ENCODE results near the gene CFAP20. TPM values are rescaled to one million over a fixed set of nuclear protein-coding genes. Genes with fewer than 3 reads are reported as not detected.
A peak's percentile ranks its signal among the peaks of the same experiment; 100 is the strongest.
"Not testable (repeated sequence)": the region's sequence is repeated elsewhere in the genome, so short reads cannot be mapped to it uniquely, and the experiment has no call there.

Gene CFAP20
- polyA plus RNA-seq, 6 donors from 2014 or later: 23.6 to 41.9 (median 32.6) TPM

DNA sequence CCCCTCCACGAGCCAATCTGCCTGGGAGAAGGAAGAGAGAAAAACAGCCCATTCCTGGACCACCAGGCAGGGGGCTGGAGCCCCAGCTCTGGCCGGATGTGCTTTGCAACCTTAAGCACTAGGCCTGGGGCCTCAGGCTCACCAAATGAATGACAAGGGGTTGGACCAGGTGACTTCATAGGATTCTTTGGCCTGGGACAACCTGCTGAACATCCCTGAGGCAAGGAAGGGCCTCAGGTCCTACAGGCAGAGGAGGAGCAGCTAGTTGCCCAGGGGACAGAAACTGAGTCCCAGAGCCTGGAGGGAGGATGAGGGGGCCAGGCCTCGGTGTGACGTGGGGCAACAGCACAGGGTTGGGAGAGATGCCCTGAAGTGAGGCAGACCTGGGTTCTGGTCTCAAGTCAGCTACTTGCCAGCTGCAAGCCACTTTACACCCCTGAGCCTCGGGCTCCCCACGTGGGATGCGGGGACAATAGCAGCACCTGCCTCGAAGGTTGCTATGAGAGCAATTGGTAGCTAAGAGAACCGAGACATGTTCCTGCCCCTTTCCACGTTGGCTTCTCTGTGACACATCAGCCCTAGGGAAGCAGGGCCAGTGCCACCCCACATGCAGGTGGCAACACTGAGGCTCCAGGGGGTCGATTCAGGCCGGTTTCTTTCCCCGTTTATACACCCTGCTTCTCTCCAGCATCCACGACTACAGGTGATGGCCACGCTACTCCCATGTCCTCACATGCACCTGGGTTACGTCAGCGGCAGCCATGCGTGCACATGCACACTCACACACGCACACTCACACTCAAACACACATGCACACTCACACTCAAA lies 42.6 kb downstream of the CFAP20 start:
- Mint-ChIP-seq H3K27me3 (peaks cover 0 to 8% (median 0%) of the 10 kb centered on the region in 3 donors), H3K4me3 (no peak overlapping the region), H3K36me3 (no peaks in the 10 kb centered on the region), H3K27ac (peak overlapping the region in 1 of 6 donors; percentile 86), H3K4me1 (no peaks in the 10 kb centered on the region), H3K9me3 (peaks cover 0 to 5% (median 0%) of the 10 kb centered on the region in 7 donors)
- DNase-seq (no peak), ATAC-seq (ENCODE audit: low read depth in 2 of 2) (no peak)

DNA sequence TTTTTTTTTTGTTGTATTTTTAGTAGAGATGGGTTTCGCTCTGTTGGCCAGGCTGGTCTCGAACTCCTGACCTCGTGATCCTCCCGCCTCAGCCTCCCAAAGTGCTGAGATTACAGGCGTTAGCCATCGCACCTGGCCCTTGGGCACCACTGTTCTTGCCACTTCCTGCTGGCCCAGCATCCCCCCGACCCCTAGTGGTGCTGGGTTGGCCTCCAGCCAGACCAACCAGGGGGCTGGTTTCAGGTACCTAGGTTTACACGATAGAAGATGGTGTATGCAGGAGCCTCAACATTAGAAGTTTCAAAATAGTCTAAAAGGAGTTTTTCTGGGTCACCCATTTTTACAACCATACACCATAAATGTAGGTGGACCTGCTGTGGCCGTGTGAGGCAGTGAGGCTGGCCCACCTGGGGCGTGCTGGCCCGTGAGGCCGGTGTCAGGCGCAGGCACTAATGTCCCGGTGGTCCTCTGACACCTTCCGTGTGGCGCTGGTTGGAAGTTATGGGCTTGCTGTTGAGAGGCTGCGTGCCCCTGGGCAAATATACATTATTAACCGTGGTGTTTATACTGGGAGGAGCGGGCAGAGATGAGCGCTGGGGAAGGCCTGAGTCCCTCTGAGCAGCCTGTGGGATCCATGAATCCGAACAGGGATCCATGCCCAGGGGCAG lies 43.5 kb downstream of the CFAP20 start:
- Mint-ChIP-seq H3K4me1 (no peaks in the 10 kb centered on the region), H3K36me3 (no peaks in the 10 kb centered on the region), H3K9me3 (peaks cover 0 to 5% (median 0%) of the 10 kb centered on the region in 7 donors), H3K27ac (peak overlapping the region in 1 of 6 donors; percentile 86), H3K27me3 (peaks cover 0 to 8% (median 0%) of the 10 kb centered on the region in 3 donors), H3K4me3 (peak overlapping the region in 1 of 8 donors; percentile 31)
- DNase-seq: no peak
- ATAC-seq (ENCODE audit: low read depth in 2 of 2): no peak

DNA sequence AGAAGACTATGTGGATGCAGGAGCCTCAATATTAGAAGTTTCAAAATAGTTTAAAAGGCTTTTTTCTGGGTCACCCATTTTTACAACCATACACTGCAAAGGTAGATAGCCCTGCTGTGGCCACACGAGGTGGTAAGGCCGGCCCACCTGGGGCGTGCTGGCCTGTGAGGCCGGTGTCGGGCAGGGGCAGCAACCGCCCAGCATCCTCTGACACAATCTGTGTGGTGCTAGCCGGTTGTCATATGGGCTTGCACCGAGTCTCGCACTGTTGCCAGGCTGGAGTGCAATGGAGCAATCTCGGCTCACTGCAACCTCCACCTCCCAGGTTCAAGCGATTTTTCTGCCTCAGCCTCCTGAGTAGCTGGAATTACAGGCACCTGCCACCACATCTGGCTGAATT lies 44.0 kb downstream of the CFAP20 start:
- Mint-ChIP-seq H3K27me3 (peaks cover 0 to 8% (median 0%) of the 10 kb centered on the region in 3 donors), H3K36me3 (no peaks in the 10 kb centered on the region), H3K27ac (no peak overlapping the region), H3K4me3 (no peak overlapping the region), H3K9me3 (peaks cover 0 to 5% (median 0%) of the 10 kb centered on the region in 7 donors), H3K4me1 (no peaks in the 10 kb centered on the region)
- DNase-seq: no peak
- no peak for ATAC-seq (ENCODE audit: low read depth in 2 of 2)

DNA sequence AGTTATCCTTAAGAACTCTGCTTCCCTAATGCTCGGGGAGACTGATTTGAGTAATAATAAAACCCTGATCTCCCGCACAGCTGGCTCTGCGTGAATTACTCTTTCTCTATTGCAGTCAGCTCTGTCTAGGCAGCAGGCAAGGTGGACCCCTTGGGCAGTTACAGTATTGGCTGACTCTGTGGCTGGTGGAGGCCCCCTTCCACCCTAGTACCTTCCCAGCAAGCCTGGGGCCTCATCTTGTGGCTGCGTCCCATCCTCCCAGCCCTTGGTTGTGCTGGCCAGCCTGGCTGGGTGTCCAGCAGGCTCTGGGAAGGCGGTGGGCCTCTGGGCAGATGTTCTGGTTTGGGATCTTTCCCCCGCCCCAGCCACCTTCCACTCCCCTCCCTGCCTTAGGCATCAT lies 44.5 kb downstream of the CFAP20 start:
- H3K27ac Mint-ChIP-seq: no peak overlapping the region
- no peaks in the 10 kb centered on the region for H3K9me3 Mint-ChIP-seq
- H3K4me1 Mint-ChIP-seq: no peaks in the 10 kb centered on the region
- H3K36me3 Mint-ChIP-seq: no peaks in the 10 kb centered on the region
- no peak for ATAC-seq (ENCODE audit: low read depth in 2 of 2)
- no peak for DNase-seq
- no peak overlapping the region for H3K4me3 Mint-ChIP-seq
- H3K27me3 Mint-ChIP-seq: peaks cover 0 to 8% (median 0%) of the 10 kb centered on the region in 3 donors

DNA sequence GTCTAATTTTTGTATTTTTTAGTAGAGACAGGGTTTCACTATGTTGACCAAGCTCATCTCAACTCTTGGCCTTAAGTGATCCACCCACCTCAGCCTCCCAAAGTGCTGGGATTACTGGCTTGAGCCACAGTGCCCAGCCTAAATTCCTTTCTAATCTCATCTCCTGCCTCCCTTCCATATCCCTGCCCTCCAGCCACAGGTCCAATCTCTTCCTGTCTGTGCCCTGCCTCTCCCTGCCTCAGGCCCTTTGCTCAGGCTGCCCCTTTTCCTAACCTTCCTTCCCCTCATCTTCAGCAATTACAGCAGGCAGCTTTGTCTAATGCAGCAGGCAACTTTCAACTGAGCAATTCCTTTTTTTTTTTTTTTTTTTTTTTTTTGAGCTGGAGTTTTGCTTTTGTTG lies 46.8 kb downstream of the CFAP20 start:
- Mint-ChIP-seq H3K4me3 (no peak overlapping the region), H3K27ac (no peak overlapping the region), H3K4me1 (no peaks in the 10 kb centered on the region), H3K9me3 (peaks cover 0 to under 1% (median 0%) of the 10 kb centered on the region in 7 donors), H3K36me3 (no peaks in the 10 kb centered on the region), H3K27me3 (peaks cover 0 to 14% (median 0%) of the 10 kb centered on the region in 3 donors)
- DNase-seq: no peak
- no peak for ATAC-seq (ENCODE audit: low read depth in 2 of 2)

DNA sequence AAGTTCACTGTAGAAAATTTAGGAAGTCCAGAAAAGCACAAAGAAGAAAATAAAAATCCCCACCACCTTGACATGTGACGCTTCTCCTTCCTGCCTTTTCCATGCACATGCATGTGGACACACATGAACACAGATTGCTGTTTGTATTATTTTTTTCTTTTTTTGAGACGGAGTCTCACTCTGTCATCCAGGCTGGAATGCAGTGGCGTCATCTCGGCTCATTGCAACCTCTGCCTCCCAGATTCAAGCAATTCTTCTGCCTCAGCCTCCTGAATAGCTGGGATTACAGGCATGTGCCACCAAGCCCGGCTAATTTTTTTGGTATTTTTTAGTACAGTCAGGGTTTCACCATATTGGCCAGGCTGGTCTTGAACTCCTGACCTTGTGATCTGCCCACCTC lies 48.5 kb downstream of the CFAP20 start:
- Mint-ChIP-seq H3K9me3 (peaks cover 0 to 12% (median 7%) of the 10 kb centered on the region in 7 donors), H3K36me3 (peaks cover 0 to 10% of the 10 kb centered on the region in 2 donors), H3K27me3 (peaks cover 0 to 16% (median 6%) of the 10 kb centered on the region in 3 donors)
- H3K27ac Mint-ChIP-seq; ATAC-seq (ENCODE audit: low read depth in 2 of 2); H3K4me1 Mint-ChIP-seq; H3K4me3 Mint-ChIP-seq; DNase-seq: not testable (repeated sequence)

DNA sequence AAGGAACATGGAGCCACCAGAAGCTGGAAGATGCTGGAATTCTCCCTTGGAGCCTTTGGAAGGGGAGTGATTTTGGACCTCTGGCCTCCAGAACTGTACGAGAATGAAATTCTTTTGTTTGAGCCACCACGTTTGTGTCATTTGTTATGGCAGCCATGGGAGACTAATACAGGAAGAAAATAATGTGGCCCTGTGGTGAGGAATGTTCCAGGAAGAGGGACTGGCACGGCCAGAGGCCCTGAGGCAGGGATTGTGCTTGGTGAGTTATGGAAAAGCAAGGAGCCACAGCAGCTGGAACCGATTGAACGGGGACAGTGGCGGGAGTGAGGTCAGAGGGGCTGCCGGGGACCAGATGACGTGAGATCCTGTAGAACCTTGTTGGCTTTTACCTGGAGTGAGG lies 51.4 kb downstream of the CFAP20 start:
- DNase-seq (no peak), ATAC-seq (ENCODE audit: low read depth in 2 of 2) (no peak)
- peaks cover 0 to 10% of the 10 kb centered on the region in 2 donors for H3K36me3 Mint-ChIP-seq
- no peaks in the 10 kb centered on the region for H3K4me1 Mint-ChIP-seq
- peaks cover 6 to 15% (median 6%) of the 10 kb centered on the region in 3 donors for H3K27me3 Mint-ChIP-seq
- H3K27ac Mint-ChIP-seq: peak overlapping the region in 1 of 6 donors; percentile 69
- H3K9me3 Mint-ChIP-seq: peaks cover 0 to 13% (median 9%) of the 10 kb centered on the region in 7 donors
- H3K4me3 Mint-ChIP-seq: no peak overlapping the region

DNA sequence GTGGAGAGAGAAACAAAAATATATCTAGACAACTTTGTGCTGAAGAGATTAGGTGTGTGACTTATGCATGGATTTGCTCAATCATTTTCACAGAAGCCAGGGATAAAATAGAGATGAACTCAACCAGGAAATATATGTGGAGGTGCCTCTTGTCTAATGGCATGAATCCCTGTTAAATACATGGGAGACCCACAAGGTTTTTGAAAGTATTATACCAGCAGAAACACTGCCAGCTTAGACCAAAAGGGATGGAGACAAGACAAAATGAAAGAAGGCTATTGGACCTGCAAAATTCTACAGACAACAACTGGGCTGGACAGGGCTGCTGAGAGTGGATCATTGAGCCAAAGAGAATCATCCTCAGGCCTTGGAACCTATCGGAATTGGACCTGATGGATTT lies 52.7 kb downstream of the CFAP20 start:
- Mint-ChIP-seq H3K27ac (no peak overlapping the region), H3K36me3 (peaks cover 0 to 15% of the 10 kb centered on the region in 2 donors), H3K9me3 (peaks cover 3 to 19% (median 9%) of the 10 kb centered on the region in 7 donors), H3K4me1 (no peaks in the 10 kb centered on the region), H3K4me3 (no peak overlapping the region), H3K27me3 (peaks cover 6 to 8% (median 6%) of the 10 kb centered on the region in 3 donors)
- DNase-seq: no peak
- no peak for ATAC-seq (ENCODE audit: low read depth in 2 of 2)

DNA sequence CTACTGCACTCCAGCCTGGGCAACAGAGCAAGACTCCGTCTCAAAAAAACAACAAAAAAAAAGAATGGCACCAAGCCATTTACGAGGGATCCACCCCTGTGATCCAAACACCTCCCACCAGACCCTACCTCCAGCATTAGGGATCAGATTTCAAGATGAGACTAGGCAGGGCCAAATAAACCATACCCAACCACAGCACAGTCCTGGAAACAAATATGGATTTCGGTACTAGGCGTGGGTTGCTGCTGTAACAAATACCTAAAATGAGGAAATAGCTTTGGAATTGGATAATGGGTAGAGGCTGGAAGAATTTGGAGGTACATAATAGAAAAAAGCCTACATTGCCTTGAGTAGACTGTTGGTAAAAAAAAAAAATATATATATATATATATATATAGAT lies 54.5 kb downstream of the CFAP20 start:
- Mint-ChIP-seq H3K27me3 (peaks cover 6 to 8% (median 6%) of the 10 kb centered on the region in 3 donors), H3K36me3 (peaks cover 0 to 18% of the 10 kb centered on the region in 2 donors), H3K9me3 (peaks cover 4 to 20% (median 10%) of the 10 kb centered on the region in 7 donors), H3K27ac (no peak overlapping the region), H3K4me3 (no peak overlapping the region), H3K4me1 (no peaks in the 10 kb centered on the region)
- DNase-seq: no peak
- ATAC-seq (ENCODE audit: low read depth in 2 of 2): no peak

DNA sequence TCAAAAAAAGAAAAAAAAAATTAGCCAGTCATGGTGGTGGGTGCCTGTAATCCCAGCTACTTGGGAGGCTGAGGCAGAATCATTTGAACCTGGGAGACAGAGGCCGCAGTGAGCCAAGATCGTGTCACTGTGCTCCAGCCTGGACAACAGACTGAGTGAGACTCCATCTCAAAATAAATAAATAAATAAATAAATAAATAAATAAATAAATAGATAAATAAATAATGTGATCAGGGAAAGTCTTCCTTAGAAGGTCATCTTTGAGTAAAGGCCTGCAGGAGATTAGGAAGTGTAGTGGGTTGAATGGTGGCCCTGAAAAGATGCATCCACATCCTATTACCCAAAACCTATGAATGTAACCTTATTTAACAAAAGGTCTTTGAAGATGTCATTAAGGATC lies 56.1 kb downstream of the CFAP20 start:
- DNase-seq; H3K4me3 Mint-ChIP-seq; H3K4me1 Mint-ChIP-seq; H3K27ac Mint-ChIP-seq; ATAC-seq (ENCODE audit: low read depth in 2 of 2); H3K27me3 Mint-ChIP-seq: not testable (repeated sequence)
- Mint-ChIP-seq H3K36me3 (peaks cover 0 to 18% of the 10 kb centered on the region in 2 donors), H3K9me3 (peaks cover 4 to 20% (median 10%) of the 10 kb centered on the region in 7 donors)

DNA sequence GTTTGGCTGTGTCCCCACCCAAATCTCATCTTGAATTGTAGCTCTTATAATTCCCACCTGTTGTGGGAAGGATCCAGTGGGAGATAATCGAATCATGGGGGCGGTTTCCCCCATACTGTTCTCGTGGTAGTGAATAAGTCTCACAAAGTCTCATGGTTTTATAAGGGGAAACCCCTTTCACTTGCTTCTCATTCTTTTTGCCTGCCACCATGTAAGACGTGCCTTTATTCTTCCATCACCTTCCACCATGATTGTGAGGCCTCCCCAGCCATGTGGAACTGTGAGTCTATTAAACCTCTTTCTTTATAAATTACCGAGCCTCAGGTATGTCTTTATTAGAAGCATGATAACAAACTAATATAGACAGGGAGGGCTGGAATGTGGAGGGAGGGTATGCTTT lies 57.0 kb downstream of the CFAP20 start:
- H3K4me3 Mint-ChIP-seq; H3K27me3 Mint-ChIP-seq; DNase-seq; ATAC-seq (ENCODE audit: low read depth in 2 of 2); H3K4me1 Mint-ChIP-seq: not testable (repeated sequence)
- H3K9me3 Mint-ChIP-seq: peaks cover 4 to 20% (median 9%) of the 10 kb centered on the region in 7 donors
- H3K36me3 Mint-ChIP-seq: peaks cover 0 to 18% of the 10 kb centered on the region in 2 donors
- H3K27ac Mint-ChIP-seq: peak overlapping the region in 1 of 6 donors; percentile 65

DNA sequence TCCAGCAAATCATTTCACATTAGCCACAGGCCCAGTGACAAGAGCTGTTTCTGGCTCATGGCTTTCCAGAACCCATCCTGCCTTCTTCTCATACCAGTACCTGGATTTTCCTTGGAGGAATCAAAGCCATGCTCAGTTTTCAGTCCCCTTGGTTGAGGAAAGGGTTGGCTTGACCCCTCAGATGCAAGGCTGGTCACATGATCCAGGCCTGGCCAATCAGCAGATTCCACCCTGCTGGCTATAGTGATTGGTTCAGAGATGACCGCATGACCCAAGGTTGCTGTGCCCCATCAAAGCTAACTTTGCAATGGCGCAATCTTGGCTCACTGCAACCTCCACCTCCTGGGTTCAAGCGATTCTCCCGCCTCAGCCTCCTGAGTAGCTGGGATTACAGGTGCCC lies 58.6 kb downstream of the CFAP20 start:
- H3K4me1 Mint-ChIP-seq: no peaks in the 10 kb centered on the region
- no peak for DNase-seq
- H3K27ac Mint-ChIP-seq: no peak overlapping the region
- H3K27me3 Mint-ChIP-seq: peaks cover 0 to 6% (median 0%) of the 10 kb centered on the region in 3 donors
- H3K36me3 Mint-ChIP-seq: peaks cover 0 to 8% of the 10 kb centered on the region in 2 donors
- peak overlapping the region in 1 of 8 donors; percentile 29 for H3K4me3 Mint-ChIP-seq
- ATAC-seq (ENCODE audit: low read depth in 2 of 2): no peak
- H3K9me3 Mint-ChIP-seq: peaks cover 0 to 10% (median 3%) of the 10 kb centered on the region in 7 donors
